Liver (tissue), 9 donors: Measurements from ENCODE around the gene KICS2. TPM values are rescaled to one million over a fixed set of nuclear protein-coding genes. Genes with fewer than 3 reads are reported as not detected.

ENCODE experiments used
- DNase-seq: peaks from one replicate; pipeline ENCODE4 v3.0.0-alpha.2; 2017; ENCODE audit warnings: low spot score
- H3K27ac ChIP-seq, 2 donors: one replicate each; pipeline ENCODE4 v1.7.0; 2013; ENCODE audit warnings: inconsistent platforms in 2 of 2, low read length in 2 of 2, control low read depth in 1 of 2, low read depth in 1 of 2, mild to moderate bottlenecking in 1 of 2
- H3K27me3 ChIP-seq, 4 donors: one replicate each; pipeline versions ENCODE4 v1.6.1 to v1.7.0; 2013; ENCODE audit warnings: low read length in 3 of 4, inconsistent platforms in 1 of 4, mild to moderate bottlenecking in 1 of 4, moderate library complexity in 1 of 4; ENCODE audit not compliant: control insufficient read depth in 4 of 4, insufficient read depth in 4 of 4
- H3K36me3 ChIP-seq, 4 donors: one replicate each; pipeline versions ENCODE4 v1.6.1 to v1.7.0; 2013; ENCODE audit warnings: low read length in 3 of 4, mild to moderate bottlenecking in 3 of 4, low read depth in 1 of 4, moderate library complexity in 1 of 4; ENCODE audit not compliant: control insufficient read depth in 4 of 4, insufficient read depth in 3 of 4
- H3K4me1 ChIP-seq, 4 donors: one replicate each; pipeline versions ENCODE4 v1.6.1 to v1.7.0; 2013; ENCODE audit warnings: low read length in 3 of 4, mild to moderate bottlenecking in 3 of 4, moderate library complexity in 1 of 4; ENCODE audit not compliant: control insufficient read depth in 4 of 4, insufficient read depth in 4 of 4
- H3K4me3 ChIP-seq, 3 donors: one replicate each; pipeline versions ENCODE4 v1.6.1 to v1.7.0; 2013; ENCODE audit warnings: low read length in 3 of 3, control low read depth in 1 of 3, low read depth in 1 of 3, mild to moderate bottlenecking in 1 of 3
- H3K9ac ChIP-seq, 2 donors: one replicate each; pipeline ENCODE4 v1.7.0; 2013; ENCODE audit warnings: low read length in 2 of 2, mild to moderate bottlenecking in 2 of 2, moderate library complexity in 2 of 2, control low read depth in 1 of 2, low read depth in 1 of 2
- H3K9me3 ChIP-seq, 4 donors: one replicate each; pipeline versions ENCODE4 v1.6.1 to v1.7.0; 2013; ENCODE audit warnings: low read length in 3 of 4; ENCODE audit not compliant: control insufficient read depth in 4 of 4
- CTCF ChIP-seq: fragments of 150-350 bp; IDR thresholded peaks from 2 replicates; pipeline ENCODE4 v1.5.1; 2017; ENCODE audit warnings: improper control_type of control experiment, low read depth, low read length; ENCODE audit not compliant: missing input control
- EGR1 ChIP-seq, 2 donors: IDR thresholded peaks; 2 replicates each; pipeline ENCODE4 v1.6.1; 2016 to 2018; ENCODE audit warnings: antibody characterized with exemption in 2 of 2, low read depth in 2 of 2
- FOXA2 ChIP-seq: IDR thresholded peaks from 2 replicates; pipeline ENCODE4 v1.6.1; 2016; ENCODE audit warnings: antibody characterized with exemption
- GABPA ChIP-seq, 2 donors: IDR thresholded peaks in 1 of 2; conservative IDR thresholded peaks in 1 of 2; 2 replicates each; pipeline ENCODE4 v1.6.1; 2016; ENCODE audit warnings: antibody characterized with exemption in 2 of 2, mild to moderate bottlenecking in 1 of 2, moderate library complexity in 1 of 2
- HNF4A ChIP-seq, 2 donors: conservative IDR thresholded peaks; 2 replicates each; pipeline ENCODE4 v1.6.1; 2016; ENCODE audit warnings: antibody characterized with exemption in 2 of 2, mild to moderate bottlenecking in 2 of 2
- JUND ChIP-seq, 2 donors: IDR thresholded peaks; 2 replicates each; pipeline ENCODE4 v1.6.1; 2016; ENCODE audit warnings: antibody characterized with exemption in 2 of 2
- NR2F2 ChIP-seq: IDR thresholded peaks from 2 replicates; pipeline ENCODE4 v1.6.1; 2016; ENCODE audit warnings: antibody characterized with exemption
- RAD21 ChIP-seq, 2 donors: IDR thresholded peaks; 2 replicates each; pipeline ENCODE4 v1.6.1; 2016; ENCODE audit warnings: antibody characterized with exemption in 2 of 2, mild to moderate bottlenecking in 2 of 2
- TAF1 ChIP-seq: conservative IDR thresholded peaks from 2 replicates; pipeline ENCODE4 v1.6.1; 2016; ENCODE audit warnings: antibody characterized with exemption, mild to moderate bottlenecking
- YY1 ChIP-seq: IDR thresholded peaks from 2 replicates; pipeline ENCODE4 v1.6.1; 2016; ENCODE audit warnings: antibody characterized with exemption, mild to moderate bottlenecking
- WGBS: extraction: QIAGEN DNeasy Blood & Tissue Kit; methylation state at CpG from one replicate; pipeline ENCODE4 v1.1.7; 2013; 5-methylcytosine and 5-hydroxymethylcytosine counted together
- polyA plus RNA-seq, 2 donors: library from polyadenylated mRNA; stranded (reverse) in 1 of 2; unstranded in 1 of 2; fragments of 200-250 nt in 1 of 2; fragments of >200 nt in 1 of 2; fragmentation: Nextera tagmentation in 1 of 2; extraction: Ambion mirVana in 1 of 2; gene quantifications; one replicate each; pipeline versions ENCODE4 v1.2.1 to v1.2.3, GENCODE V29; 2013 to 2015
- total RNA-seq, 2 donors: library from RNA; depleted of rRNA; stranded (reverse); fragments of >200 nt; gene quantifications; one replicate each; pipeline ENCODE4 v1.2.3, GENCODE V29; 2014
- TF ChIP-seq, protein P1 (sequence below): IDR thresholded peaks from 2 replicates; pipeline ENCODE4 v1.6.1; 2016; ENCODE audit warnings: antibody characterized with exemption
- TF ChIP-seq, protein P2 (sequence below): IDR thresholded peaks from 2 replicates; pipeline ENCODE4 v1.6.1; 2016; ENCODE audit warnings: antibody characterized with exemption
- TF ChIP-seq, protein P3 (sequence below): IDR thresholded peaks from 2 replicates; pipeline ENCODE4 v1.6.1; 2016; ENCODE audit warnings: antibody characterized with exemption, mild to moderate bottlenecking
- TF ChIP-seq, protein P4 (sequence below): IDR thresholded peaks from 2 replicates; pipeline ENCODE4 v1.6.1; 2016; ENCODE audit warnings: antibody characterized with exemption
- donor health status: healthy.
- donor health status: healthy.
- donor health status: healthy.
- donor health status: healthy.
- donor health status: healthy.

Gene KICS2
- total and polyA plus RNA-seq, 4 donors = 3.4 to 10.7 (median 5.3) TPM

DNA sequence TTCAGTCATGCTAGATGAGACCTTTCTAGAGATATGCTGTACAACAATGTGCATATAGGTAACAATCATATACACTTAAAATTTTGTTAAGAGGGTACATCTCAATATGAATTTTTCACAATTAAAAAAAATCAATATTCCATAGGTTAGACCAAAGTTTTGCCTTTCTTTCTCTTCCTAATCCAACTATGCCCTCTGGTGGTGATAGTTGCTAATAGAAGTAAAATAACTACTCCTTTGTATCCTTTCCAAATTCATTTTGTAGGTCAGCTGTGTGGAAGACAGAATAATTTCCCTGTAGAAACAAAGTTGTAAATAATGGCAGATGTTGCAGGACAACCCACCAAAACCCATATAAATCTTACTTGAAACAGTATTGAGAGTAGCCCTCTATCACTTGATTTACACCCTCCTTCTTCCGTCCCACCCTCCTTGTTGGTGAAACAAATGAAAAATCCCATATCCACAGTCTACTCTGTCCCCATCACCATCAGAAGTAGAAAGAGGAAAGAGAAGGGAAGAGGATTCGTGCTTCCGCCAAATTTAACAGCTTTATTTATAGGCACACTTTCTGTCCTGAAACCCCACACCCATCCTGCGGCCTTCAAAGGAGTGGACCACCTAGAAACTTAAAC is 34.2 kb upstream of the KICS2 start:
- 71% methylated on average over 4 of the region's 4 CpGs for WGBS
- no peak for DNase-seq
- H3K9me3 ChIP-seq = no peaks in the 10 kb centered on the region
- H3K9ac ChIP-seq = no peak overlapping the region
- TF ChIP-seq EGR1 (IDR thresholded peaks at IDR 0.05; ENCODE audit: low read depth in 2 of 2) = no peak
- TF ChIP-seq, protein P1, sequence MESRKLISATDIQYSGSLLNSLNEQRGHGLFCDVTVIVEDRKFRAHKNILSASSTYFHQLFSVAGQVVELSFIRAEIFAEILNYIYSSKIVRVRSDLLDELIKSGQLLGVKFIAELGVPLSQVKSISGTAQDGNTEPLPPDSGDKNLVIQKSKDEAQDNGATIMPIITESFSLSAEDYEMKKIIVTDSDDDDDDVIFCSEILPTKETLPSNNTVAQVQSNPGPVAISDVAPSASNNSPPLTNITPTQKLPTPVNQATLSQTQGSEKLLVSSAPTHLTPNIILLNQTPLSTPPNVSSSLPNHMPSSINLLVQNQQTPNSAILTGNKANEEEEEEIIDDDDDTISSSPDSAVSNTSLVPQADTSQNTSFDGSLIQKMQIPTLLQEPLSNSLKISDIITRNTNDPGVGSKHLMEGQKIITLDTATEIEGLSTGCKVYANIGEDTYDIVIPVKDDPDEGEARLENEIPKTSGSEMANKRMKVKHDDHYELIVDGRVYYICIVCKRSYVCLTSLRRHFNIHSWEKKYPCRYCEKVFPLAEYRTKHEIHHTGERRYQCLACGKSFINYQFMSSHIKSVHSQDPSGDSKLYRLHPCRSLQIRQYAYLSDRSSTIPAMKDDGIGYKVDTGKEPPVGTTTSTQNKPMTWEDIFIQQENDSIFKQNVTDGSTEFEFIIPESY = no peak
- TF ChIP-seq, protein P2, sequence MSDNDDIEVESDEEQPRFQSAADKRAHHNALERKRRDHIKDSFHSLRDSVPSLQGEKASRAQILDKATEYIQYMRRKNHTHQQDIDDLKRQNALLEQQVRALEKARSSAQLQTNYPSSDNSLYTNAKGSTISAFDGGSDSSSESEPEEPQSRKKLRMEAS = no peak
- peak; percentile 93 to 96 for TF ChIP-seq RAD21 (IDR thresholded peaks at IDR 0.05)
- peak; percentile 71 for TF ChIP-seq CTCF
- no peak for TF ChIP-seq TAF1
- TF ChIP-seq HNF4A (conservative IDR thresholded peaks at IDR 0.05) = peak in 1 of 2 donors; percentile 10
- no peaks in the 10 kb centered on the region for H3K27me3 ChIP-seq
- peaks cover 0 to 4% (median 0%) of the 10 kb centered on the region in 4 donors for H3K4me1 ChIP-seq
- H3K36me3 ChIP-seq = no peaks in the 10 kb centered on the region
- H3K27ac ChIP-seq = no peak overlapping the region
- no peak overlapping the region for H3K4me3 ChIP-seq

DNA sequence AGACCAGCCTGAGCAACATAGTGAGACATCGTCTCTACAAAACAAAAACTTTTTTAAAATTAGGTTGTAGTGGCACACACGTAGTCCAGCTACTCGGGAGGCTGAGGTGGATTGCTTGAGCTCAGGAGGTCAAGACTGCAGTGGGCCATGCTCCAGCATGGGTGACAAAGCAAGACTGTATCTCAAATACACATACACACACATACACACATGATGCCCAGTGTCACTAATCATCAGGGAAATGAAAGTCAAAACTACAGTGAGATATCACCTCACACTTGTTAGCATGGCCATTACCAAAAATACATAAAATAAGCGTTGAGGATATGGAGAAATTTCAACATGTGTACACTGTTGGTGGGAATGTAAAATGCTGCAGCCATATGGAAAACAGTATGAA is 33.2 kb upstream of the KICS2 start:
- no peak for TF ChIP-seq JUND (IDR thresholded peaks at IDR 0.05)
- TF ChIP-seq, protein P3, sequence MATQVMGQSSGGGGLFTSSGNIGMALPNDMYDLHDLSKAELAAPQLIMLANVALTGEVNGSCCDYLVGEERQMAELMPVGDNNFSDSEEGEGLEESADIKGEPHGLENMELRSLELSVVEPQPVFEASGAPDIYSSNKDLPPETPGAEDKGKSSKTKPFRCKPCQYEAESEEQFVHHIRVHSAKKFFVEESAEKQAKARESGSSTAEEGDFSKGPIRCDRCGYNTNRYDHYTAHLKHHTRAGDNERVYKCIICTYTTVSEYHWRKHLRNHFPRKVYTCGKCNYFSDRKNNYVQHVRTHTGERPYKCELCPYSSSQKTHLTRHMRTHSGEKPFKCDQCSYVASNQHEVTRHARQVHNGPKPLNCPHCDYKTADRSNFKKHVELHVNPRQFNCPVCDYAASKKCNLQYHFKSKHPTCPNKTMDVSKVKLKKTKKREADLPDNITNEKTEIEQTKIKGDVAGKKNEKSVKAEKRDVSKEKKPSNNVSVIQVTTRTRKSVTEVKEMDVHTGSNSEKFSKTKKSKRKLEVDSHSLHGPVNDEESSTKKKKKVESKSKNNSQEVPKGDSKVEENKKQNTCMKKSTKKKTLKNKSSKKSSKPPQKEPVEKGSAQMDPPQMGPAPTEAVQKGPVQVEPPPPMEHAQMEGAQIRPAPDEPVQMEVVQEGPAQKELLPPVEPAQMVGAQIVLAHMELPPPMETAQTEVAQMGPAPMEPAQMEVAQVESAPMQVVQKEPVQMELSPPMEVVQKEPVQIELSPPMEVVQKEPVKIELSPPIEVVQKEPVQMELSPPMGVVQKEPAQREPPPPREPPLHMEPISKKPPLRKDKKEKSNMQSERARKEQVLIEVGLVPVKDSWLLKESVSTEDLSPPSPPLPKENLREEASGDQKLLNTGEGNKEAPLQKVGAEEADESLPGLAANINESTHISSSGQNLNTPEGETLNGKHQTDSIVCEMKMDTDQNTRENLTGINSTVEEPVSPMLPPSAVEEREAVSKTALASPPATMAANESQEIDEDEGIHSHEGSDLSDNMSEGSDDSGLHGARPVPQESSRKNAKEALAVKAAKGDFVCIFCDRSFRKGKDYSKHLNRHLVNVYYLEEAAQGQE = no peak
- no peak for TF ChIP-seq YY1
- TF ChIP-seq FOXA2 = no peak
- TF ChIP-seq EGR1 (IDR thresholded peaks at IDR 0.05; ENCODE audit: low read depth in 2 of 2) = no peak
- TF ChIP-seq RAD21 (IDR thresholded peaks at IDR 0.05) = no peak
- no peak for TF ChIP-seq GABPA (IDR thresholded peaks at IDR 0.05 in 1 of 2, conservative IDR thresholded peaks at IDR 0.05 in 1 of 2)
- TF ChIP-seq, protein P1 = no peak
- TF ChIP-seq, protein P4, sequence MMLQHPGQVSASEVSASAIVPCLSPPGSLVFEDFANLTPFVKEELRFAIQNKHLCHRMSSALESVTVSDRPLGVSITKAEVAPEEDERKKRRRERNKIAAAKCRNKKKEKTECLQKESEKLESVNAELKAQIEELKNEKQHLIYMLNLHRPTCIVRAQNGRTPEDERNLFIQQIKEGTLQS = no peak
- TF ChIP-seq NR2F2 = no peak
- Histone ChIP-seq H3K9me3 (no peaks in the 10 kb centered on the region), H3K36me3 (no peaks in the 10 kb centered on the region), H3K4me3 (no peak overlapping the region), H3K9ac (no peak overlapping the region), H3K27ac (no peak overlapping the region), H3K27me3 (no peaks in the 10 kb centered on the region), H3K4me1 (peaks cover 0 to 4% (median 0%) of the 10 kb centered on the region in 4 donors)
- WGBS = 76% methylated on average over 4 of the region's 4 CpGs
- no peak for DNase-seq
